Natural killer cell treated with Interleukin-12 subunit alpha and Interleukin-12 subunit beta and Interleukin-15 and Interleukin-18, amount 100 ng/mL, for 72 hours (primary cell): ENCODE data around the gene DBI. TPM values are rescaled to one million over a fixed set of nuclear protein-coding genes. Genes with fewer than 3 reads are reported as not detected.
A peak's percentile ranks its signal among the peaks of the same experiment; 100 is the strongest.
"Not testable (repeated sequence)": the region's sequence is repeated elsewhere in the genome, so short reads cannot be mapped to it uniquely, and the experiment has no call there.

ENCODE experiments used
- ATAC-seq, 2 donors: fragments of 150-1000 bp; cut with Tn5 transposase in 1 of 2; sonication (Bioruptor Pico), chemical (Tn5 transposase) in 1 of 2; 2 replicates each; pipeline ENCODE4 v1.10.0; 2021
- DNase-seq: peaks from one replicate; pipeline ENCODE4 v3.0.0; 2022; ENCODE audit warnings: low spot score
- H3K27ac Mint-ChIP-seq, 2 donors: 1 replicate in 1 of 2; 2 replicates in 1 of 2; pipeline ENCODE4 v1.8.0; 2022; ENCODE audit warnings: mixed read lengths in 2 of 2, mild to moderate bottlenecking in 1 of 2, moderate library complexity in 1 of 2
- H3K27me3 Mint-ChIP-seq, 2 donors: 1 replicate in 1 of 2; 2 replicates in 1 of 2; pipeline ENCODE4 v1.8.0; 2022; ENCODE audit warnings: mixed read lengths in 2 of 2
- H3K36me3 Mint-ChIP-seq: one replicate; pipeline ENCODE4 v1.8.0; 2022; ENCODE audit warnings: mixed read lengths
- H3K4me1 Mint-ChIP-seq, 2 donors: 1 replicate in 1 of 2; 2 replicates in 1 of 2; pipeline ENCODE4 v1.8.0; 2022; ENCODE audit warnings: low read depth in 2 of 2, mixed read lengths in 2 of 2, mild to moderate bottlenecking in 1 of 2
- H3K4me3 Mint-ChIP-seq: one replicate; pipeline ENCODE4 v1.8.0; 2022; ENCODE audit warnings: mixed read lengths
- H3K9me3 Mint-ChIP-seq: 2 replicates; pipeline ENCODE4 v1.8.0; 2022; ENCODE audit warnings: mixed read lengths
- total RNA-seq, 2 donors: library from RNA; stranded (reverse); gene quantifications; one replicate each; pipeline ENCODE4 v1.2.3, GENCODE V29; 2022

DBI gene
- total RNA-seq, 2 donors from 2014 or later = 161 to 187 TPM

- Mint-ChIP-seq H3K27ac (peak overlapping the region in 1 of 2 donors; percentile 19), H3K4me3 (no peak overlapping the region), H3K9me3 (no peaks in the 10 kb centered on the region), H3K4me1 (peaks cover 14 to 16% of the 10 kb centered on the region in 2 donors), H3K27me3 (no peaks in the 10 kb centered on the region), H3K36me3 (peaks cover 35% of the 10 kb centered on the region)
- DNase-seq (no peak), ATAC-seq (peak in 1 of 2 donors; percentile 24)
These were observed 6.2 kb downstream of the DBI start for GRCh38 chr2:119372778-119373568.

- DNase-seq, H3K9me3 Mint-ChIP-seq, ATAC-seq, H3K4me1 Mint-ChIP-seq, H3K4me3 Mint-ChIP-seq, H3K27me3 Mint-ChIP-seq: not testable (repeated sequence)
- Mint-ChIP-seq H3K36me3 (peaks cover 35% of the 10 kb centered on the region), H3K27ac (peak overlapping the region in 1 of 2 donors; percentile 19)
These were observed 7.3 kb downstream of the DBI start for GRCh38 chr2:119373907-119374745.

DNA sequence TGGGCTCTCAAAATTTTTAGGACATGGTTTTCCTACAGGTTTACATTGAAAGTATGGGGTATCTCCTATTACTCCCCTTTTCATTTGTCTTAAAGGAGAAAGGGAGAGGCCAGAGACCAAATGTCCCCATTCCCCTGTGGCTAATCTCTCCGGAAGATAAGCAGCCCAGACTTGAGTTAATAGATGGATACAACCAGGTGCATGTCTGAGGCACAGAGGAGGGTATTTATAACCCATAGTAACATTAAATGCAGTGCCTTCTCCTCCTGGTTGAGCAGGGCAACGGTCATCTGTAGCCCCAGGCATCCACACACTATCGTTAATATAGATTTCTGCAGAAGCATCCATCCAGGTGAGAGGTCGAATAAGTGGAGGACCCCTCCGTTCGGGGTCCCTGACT lies 9.6 kb downstream of the DBI start:
- H3K4me1 Mint-ChIP-seq, H3K9me3 Mint-ChIP-seq, H3K27ac Mint-ChIP-seq, DNase-seq, H3K4me3 Mint-ChIP-seq, ATAC-seq, H3K27me3 Mint-ChIP-seq: not testable (repeated sequence)
- H3K36me3 Mint-ChIP-seq = peaks cover 22% of the 10 kb centered on the region

GRCh38 chr2:119376810-119377209 lies 10.0 kb downstream of the DBI start:
- Mint-ChIP-seq H3K36me3 (peaks cover 21% of the 10 kb centered on the region), H3K4me3 (no peak overlapping the region), H3K9me3 (no peaks in the 10 kb centered on the region), H3K27ac (no peak overlapping the region), H3K27me3 (no peaks in the 10 kb centered on the region), H3K4me1 (no peaks in the 10 kb centered on the region)
- DNase-seq (no peak), ATAC-seq (no peak)

- ATAC-seq (no peak), DNase-seq (no peak)
- Mint-ChIP-seq H3K27ac (no peak overlapping the region), H3K4me3 (no peak overlapping the region), H3K9me3 (no peaks in the 10 kb centered on the region), H3K36me3 (peaks cover 17% of the 10 kb centered on the region), H3K4me1 (no peaks in the 10 kb centered on the region), H3K27me3 (no peaks in the 10 kb centered on the region)
These were observed 10.7 kb downstream of the DBI start for GRCh38 chr2:119377294-119377992.

DNA sequence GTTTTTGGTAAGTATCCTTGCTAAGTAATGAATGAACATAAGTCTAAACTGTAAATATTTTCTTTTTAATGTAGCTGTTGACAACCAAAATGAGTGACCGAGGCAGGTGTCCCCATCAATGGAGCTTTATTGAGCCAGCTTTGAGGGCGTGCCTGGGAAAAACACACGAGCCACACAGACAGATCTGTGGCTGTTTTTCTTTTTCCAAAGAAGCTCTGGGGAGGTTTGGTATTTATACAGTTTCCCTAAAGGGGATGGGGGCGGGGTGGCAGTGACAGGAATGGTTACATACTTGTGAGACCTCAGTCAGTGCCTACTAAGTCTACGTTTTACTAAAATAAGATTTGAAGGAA lies 11.2 kb downstream of the DBI start:
- peaks cover 13% of the 10 kb centered on the region for H3K36me3 Mint-ChIP-seq
- no peaks in the 10 kb centered on the region for H3K4me1 Mint-ChIP-seq
- no peaks in the 10 kb centered on the region for H3K9me3 Mint-ChIP-seq
- H3K4me3 Mint-ChIP-seq = no peak overlapping the region
- ATAC-seq = no peak
- no peaks in the 10 kb centered on the region for H3K27me3 Mint-ChIP-seq
- no peak overlapping the region for H3K27ac Mint-ChIP-seq
- DNase-seq = no peak

DNA sequence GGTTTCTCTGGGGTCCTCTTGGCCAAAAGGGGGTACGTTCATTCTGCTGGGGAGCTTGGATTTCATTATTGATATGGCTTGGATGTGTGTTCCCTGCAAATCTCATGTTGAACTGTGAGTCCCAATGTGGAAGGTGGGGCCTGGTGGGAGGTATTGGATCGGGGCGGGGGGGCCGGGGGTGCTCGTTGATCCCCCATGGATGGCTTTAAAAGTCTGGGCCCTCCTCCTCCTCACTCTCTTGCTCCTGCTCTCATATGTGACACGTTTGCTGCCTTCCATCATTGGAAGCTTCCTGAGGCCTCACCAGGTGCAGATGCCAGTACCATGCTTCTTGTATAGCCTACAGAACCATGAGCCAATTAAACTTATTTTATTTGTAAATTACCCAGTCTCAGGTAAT lies 11.8 kb downstream of the DBI start:
- Mint-ChIP-seq H3K4me1 (no peaks in the 10 kb centered on the region), H3K36me3 (peaks cover 11% of the 10 kb centered on the region), H3K4me3 (no peak overlapping the region), H3K27me3 (no peaks in the 10 kb centered on the region), H3K9me3 (no peaks in the 10 kb centered on the region), H3K27ac (no peak overlapping the region)
- no peak for DNase-seq
- ATAC-seq = no peak

DNA sequence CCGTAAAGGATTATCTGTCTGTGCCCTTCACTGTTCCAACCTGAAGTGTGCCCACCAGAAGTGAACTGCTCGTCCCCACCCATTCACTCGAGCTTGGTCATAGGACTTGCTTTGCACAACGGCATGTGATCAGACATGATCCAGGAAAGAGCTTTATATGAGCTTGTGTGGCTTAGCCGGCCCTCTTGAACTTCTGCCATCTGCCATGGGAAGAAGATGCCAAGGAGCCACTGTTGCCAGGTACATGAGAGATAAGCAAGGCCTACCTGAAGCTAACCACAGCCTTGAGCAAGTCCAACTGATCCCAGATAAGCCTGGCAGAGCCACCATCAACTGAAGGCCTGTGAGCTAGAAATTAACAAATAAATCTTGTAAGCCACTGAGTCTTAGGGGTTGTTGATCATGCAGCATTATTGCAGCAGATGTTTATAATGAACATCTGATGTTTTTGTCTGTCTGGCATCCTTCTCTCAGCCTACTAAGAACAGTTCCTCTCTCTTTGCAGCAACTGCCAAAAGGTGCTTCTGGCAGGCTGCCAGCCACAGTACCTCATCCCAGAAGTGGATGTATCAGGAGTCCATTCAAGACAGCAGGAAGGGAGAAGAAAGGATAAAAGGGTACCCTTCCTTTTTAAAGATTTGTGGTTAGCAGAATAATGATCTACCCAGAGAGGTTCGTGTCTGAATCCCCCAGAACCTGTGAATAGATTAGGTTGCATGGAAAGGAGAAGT lies 16.8 kb downstream of the DBI start:
- no peaks in the 10 kb centered on the region for H3K9me3 Mint-ChIP-seq
- no peak overlapping the region for H3K27ac Mint-ChIP-seq
- no peaks in the 10 kb centered on the region for H3K36me3 Mint-ChIP-seq
- H3K27me3 Mint-ChIP-seq = peaks cover 15 to 16% of the 10 kb centered on the region in 2 donors
- H3K4me1 Mint-ChIP-seq = peaks cover 5 to 6% of the 10 kb centered on the region in 2 donors
- ATAC-seq = peak in 1 of 2 donors; percentile 20
- no peak overlapping the region for H3K4me3 Mint-ChIP-seq
- DNase-seq = no peak

DNA sequence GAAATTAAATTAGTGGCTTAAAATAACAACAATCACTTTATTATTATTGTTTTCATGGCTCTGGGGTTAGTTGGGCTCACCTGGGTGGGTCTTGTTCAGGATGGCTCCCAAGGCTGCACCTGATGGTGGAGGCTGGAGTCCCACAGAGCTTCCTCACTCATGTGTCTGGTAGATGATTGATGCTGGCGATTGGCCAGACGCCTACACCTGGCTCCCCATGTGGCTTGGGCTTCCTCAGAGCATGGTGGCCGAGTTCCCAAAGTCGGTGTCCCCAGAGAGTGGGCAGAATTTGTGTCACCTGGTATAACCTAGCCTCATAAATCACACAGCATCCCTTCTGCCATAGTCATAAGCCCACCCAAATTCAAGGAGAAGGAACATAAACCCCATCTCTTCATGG lies 18.2 kb downstream of the DBI start:
- no peaks in the 10 kb centered on the region for H3K36me3 Mint-ChIP-seq
- H3K4me3 Mint-ChIP-seq = no peak overlapping the region
- no peak for DNase-seq
- no peak overlapping the region for H3K27ac Mint-ChIP-seq
- H3K27me3 Mint-ChIP-seq = peaks cover 16 to 21% of the 10 kb centered on the region in 2 donors
- peaks cover 5 to 6% of the 10 kb centered on the region in 2 donors for H3K4me1 Mint-ChIP-seq
- no peak for ATAC-seq
- H3K9me3 Mint-ChIP-seq = no peaks in the 10 kb centered on the region

GRCh38 chr2:119385466-119385865 lies 18.7 kb downstream of the DBI start:
- Mint-ChIP-seq H3K36me3 (no peaks in the 10 kb centered on the region), H3K27ac (no peak overlapping the region), H3K4me1 (peaks cover 5 to 6% of the 10 kb centered on the region in 2 donors), H3K27me3 (peaks cover 16 to 23% of the 10 kb centered on the region in 2 donors), H3K9me3 (no peaks in the 10 kb centered on the region), H3K4me3 (no peak overlapping the region)
- no peak for ATAC-seq
- DNase-seq = no peak

DNA sequence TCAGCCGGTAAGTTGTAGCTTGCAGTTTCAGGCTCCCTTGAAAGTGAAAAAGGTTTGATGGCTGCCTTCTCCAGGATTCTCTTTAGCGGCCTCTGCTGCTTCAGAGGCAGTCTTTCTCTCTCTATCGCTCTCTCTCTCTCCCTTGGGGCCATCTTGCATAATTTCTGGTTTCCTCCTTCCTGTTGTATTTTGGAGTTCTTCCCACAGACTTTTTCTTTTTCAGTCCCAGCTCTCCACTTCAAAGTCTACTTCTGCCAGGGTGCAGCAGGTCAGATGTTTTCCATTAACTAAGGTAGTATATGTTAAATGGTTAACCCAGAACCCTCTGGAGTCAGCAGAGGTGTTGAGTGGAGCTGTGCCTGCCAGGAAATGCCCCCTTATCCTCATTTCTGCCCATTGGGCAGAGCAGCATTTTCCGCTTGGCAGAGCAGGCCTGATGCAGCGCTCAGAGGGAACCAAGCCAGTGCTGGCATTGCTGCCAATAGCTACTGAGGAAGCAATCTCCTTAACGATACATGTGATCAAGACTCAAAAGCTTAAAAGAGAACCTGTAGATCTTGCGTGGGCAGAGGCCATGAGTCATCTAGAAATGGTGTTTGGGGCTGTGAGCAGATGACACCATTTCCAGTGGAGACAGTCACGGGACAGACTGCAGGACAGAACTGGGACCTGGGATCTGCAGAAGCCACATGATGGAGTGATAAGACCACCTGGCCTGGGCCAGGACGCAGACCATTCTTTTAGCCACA lies 20.8 kb downstream of the DBI start:
- ATAC-seq = no peak
- no peak for DNase-seq
- Mint-ChIP-seq H3K27ac (no peak overlapping the region), H3K4me1 (peaks cover 5 to 6% of the 10 kb centered on the region in 2 donors), H3K36me3 (no peaks in the 10 kb centered on the region), H3K4me3 (peak overlapping the region; percentile 35), H3K27me3 (peaks cover 16 to 23% of the 10 kb centered on the region in 2 donors), H3K9me3 (no peaks in the 10 kb centered on the region)

GRCh38 chr2:119389615-119390306 lies 23.0 kb downstream of the DBI start:
- no peaks in the 10 kb centered on the region for H3K36me3 Mint-ChIP-seq
- peaks cover 5 to 6% of the 10 kb centered on the region in 2 donors for H3K4me1 Mint-ChIP-seq
- H3K9me3 Mint-ChIP-seq = no peaks in the 10 kb centered on the region
- ATAC-seq (no peak), DNase-seq (no peak)
- H3K4me3 Mint-ChIP-seq = no peak overlapping the region
- H3K27ac Mint-ChIP-seq = no peak overlapping the region
- H3K27me3 Mint-ChIP-seq = peaks cover 8 to 15% of the 10 kb centered on the region in 2 donors
